Lung (tissue), 12 donors: Measurements from ENCODE around the gene PTPRN2. TPM values are rescaled to one million over a fixed set of nuclear protein-coding genes. Genes with fewer than 3 reads are reported as not detected.

ENCODE experiments used
- ATAC-seq: fragments of 200-7000 bp; cut with Tn5 transposase; one replicate; pipeline ENCODE4 v1.9.1; 2020; ENCODE audit warnings: moderate number of reproducible peaks; ENCODE audit not compliant: insufficient read depth, low FRiP score
- DNase-seq, 3 donors: peaks; one replicate each; pipeline ENCODE4 v3.0.0-alpha.2; 2013 to 2017
- H3K27ac ChIP-seq, 2 donors: one replicate each; pipeline ENCODE4 v1.5.1; 2013; ENCODE audit warnings: mild to moderate bottlenecking in 2 of 2, moderate library complexity in 2 of 2, control low read depth in 1 of 2, inconsistent platforms in 1 of 2, low read depth in 1 of 2, low read length in 1 of 2
- H3K27me3 ChIP-seq, 3 donors: one replicate each; pipeline ENCODE4 v1.5.1; 2013; ENCODE audit warnings: low read length in 2 of 3; ENCODE audit not compliant: control insufficient read depth in 3 of 3, insufficient read depth in 3 of 3
- H3K36me3 ChIP-seq, 4 donors: one replicate each; pipeline ENCODE4 v1.5.1; 2013; ENCODE audit warnings: low read length in 4 of 4, mild to moderate bottlenecking in 1 of 4, moderate library complexity in 1 of 4; ENCODE audit not compliant: control insufficient read depth in 4 of 4, insufficient read depth in 4 of 4
- H3K4me1 ChIP-seq, 5 donors: one replicate each; pipeline ENCODE4 v1.5.1; 2013; ENCODE audit warnings: low read length in 5 of 5, mild to moderate bottlenecking in 2 of 5, moderate library complexity in 1 of 5; ENCODE audit not compliant: control insufficient read depth in 5 of 5, insufficient read depth in 5 of 5
- H3K4me3 ChIP-seq: one replicate; pipeline ENCODE4 v1.5.1; 2013; ENCODE audit warnings: mild to moderate bottlenecking, control low read depth, moderate library complexity
- H3K9ac ChIP-seq, 2 donors: one replicate each; pipeline ENCODE4 v1.5.1; 2013; ENCODE audit warnings: low read length in 2 of 2, control low read depth in 1 of 2; ENCODE audit not compliant: insufficient read depth in 1 of 2
- H3K9me3 ChIP-seq, 4 donors: one replicate each; pipeline ENCODE4 v1.5.1; 2013; ENCODE audit warnings: low read length in 3 of 4, mild to moderate bottlenecking in 1 of 4, moderate library complexity in 1 of 4; ENCODE audit not compliant: control insufficient read depth in 4 of 4, insufficient read depth in 3 of 4
- WGBS, 2 donors: extraction: QIAGEN DNeasy Blood & Tissue Kit; methylation state at CpG; one replicate each; pipeline ENCODE4 v1.1.7; 2013; 5-methylcytosine and 5-hydroxymethylcytosine counted together
- polyA plus RNA-seq, 2 donors: library from polyadenylated mRNA; stranded (reverse); fragments of 200-250 nt; gene quantifications; one replicate each; pipeline ENCODE4 v1.2.1, GENCODE V29; 2013
- total RNA-seq, 2 donors: library from RNA; depleted of rRNA in 1 of 2; stranded (reverse); fragments of >200 nt in 1 of 2; gene quantifications; one replicate each; pipeline ENCODE4 v1.2.1, GENCODE V29; 2014 to 2021
- TF ChIP-seq, protein P1 (sequence below): IDR thresholded peaks from 2 replicates; pipeline ENCODE4 v1.5.1; 2012; ENCODE audit warnings: mild to moderate bottlenecking; ENCODE audit errors: control extremely low read depth, extremely low read depth
- donor health status: control.
- donor health status: control.
- donor health status: Bipolar disorder and iron deficiency.
- donor health status: healthy.
- donor health status: DM: yes; HTN: yes; CAD: no.

PTPRN2 gene
- total and polyA plus RNA-seq, 4 donors: 2.1 to 7.4 (median 4.4) TPM

DNA sequence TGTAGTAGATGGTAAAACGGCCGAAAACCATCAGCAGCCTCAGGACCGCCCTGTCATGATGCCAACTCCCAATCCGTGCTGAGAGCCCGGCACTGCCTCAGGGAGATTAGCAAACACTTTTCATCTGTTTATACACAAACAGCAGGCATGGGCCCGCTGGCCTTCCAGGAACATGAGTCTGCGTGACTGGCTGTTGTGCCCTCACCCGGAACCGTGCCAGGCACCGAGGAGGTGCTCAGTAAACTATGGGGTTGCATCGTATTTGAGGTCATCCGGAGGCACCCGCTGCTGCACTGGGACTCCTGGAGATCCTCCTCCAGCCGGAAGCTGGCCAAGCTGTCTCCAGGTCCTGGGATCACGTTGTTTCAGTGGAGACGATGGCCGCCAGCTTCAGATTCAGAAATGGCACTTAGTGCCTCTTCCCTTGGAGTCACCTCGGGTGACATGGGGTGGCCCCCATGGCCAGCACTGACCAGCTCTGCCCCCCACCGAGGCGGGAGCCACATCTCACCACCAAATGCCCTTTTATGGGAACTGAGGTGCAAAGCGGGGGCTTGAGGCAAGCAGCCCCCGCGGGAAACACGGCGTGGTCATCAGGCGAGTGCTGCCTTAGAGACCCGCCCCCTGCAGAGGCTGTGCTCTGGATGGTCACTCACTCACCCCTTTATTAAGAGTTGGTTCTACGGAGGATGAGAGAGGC lies 585.9 kb downstream of the PTPRN2 start:
- H3K27ac ChIP-seq: no peak overlapping the region
- no peaks in the 10 kb centered on the region for H3K9me3 ChIP-seq
- DNase-seq: no peak
- H3K9ac ChIP-seq: no peak overlapping the region
- no peaks in the 10 kb centered on the region for H3K36me3 ChIP-seq
- TF ChIP-seq, protein P1, sequence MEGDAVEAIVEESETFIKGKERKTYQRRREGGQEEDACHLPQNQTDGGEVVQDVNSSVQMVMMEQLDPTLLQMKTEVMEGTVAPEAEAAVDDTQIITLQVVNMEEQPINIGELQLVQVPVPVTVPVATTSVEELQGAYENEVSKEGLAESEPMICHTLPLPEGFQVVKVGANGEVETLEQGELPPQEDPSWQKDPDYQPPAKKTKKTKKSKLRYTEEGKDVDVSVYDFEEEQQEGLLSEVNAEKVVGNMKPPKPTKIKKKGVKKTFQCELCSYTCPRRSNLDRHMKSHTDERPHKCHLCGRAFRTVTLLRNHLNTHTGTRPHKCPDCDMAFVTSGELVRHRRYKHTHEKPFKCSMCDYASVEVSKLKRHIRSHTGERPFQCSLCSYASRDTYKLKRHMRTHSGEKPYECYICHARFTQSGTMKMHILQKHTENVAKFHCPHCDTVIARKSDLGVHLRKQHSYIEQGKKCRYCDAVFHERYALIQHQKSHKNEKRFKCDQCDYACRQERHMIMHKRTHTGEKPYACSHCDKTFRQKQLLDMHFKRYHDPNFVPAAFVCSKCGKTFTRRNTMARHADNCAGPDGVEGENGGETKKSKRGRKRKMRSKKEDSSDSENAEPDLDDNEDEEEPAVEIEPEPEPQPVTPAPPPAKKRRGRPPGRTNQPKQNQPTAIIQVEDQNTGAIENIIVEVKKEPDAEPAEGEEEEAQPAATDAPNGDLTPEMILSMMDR: no peak
- 84 to 89% methylated on average over 28 of the region's 28 CpGs for WGBS, 2 donors
- H3K4me1 ChIP-seq: no peaks in the 10 kb centered on the region
- no peak overlapping the region for H3K4me3 ChIP-seq
- no peak for ATAC-seq
- H3K27me3 ChIP-seq: no peaks in the 10 kb centered on the region

DNA sequence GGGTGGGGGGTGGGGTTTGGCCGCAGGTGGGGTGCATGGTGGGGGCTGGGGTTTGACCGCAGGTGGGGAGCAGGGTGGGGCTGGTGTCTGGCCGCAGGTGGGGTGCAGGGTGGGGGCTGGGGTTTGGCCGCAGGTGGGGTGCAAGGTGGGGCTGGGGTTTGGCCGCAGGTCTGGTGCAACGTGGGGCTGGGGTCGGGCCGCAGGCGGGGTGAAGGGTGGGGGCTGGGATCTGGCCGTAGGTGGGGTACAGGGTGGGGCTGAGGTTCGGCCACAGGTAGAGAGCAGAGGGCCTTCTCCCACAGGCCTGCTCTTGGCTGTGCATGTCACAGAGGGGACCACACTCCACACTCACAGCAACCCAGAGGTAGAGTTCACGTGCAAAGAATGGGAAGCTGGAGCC lies 586.6 kb downstream of the PTPRN2 start:
- Histone ChIP-seq H3K9ac (no peak overlapping the region), H3K36me3 (no peaks in the 10 kb centered on the region), H3K27ac (no peak overlapping the region), H3K4me1 (no peaks in the 10 kb centered on the region), H3K9me3 (no peaks in the 10 kb centered on the region), H3K4me3 (no peak overlapping the region), H3K27me3 (no peaks in the 10 kb centered on the region)
- DNase-seq (no peak), ATAC-seq (no peak)
- TF ChIP-seq, protein P1: no peak
- WGBS, 2 donors: 84 to 89% methylated on average over 9 to 10 of the region's 12 CpGs

DNA sequence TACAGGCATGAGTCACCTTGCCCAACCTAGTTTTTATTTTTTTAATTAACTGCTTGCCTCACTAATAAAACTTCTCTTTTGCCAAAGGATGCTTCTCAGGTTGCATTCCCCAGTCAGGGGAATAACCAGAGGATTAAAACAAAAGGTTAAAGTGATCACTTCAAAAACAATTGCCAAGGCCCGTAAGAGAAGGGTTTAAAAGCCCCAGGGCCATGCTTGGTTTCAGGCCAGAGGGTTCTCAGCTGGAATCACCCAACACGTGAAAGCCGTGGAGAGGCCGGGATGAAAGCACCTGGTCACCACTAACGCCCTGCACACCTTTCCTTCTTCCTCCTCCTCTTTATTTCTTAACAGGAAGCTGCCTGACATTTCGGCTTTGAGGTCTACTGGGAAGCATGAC lies 587.5 kb downstream of the PTPRN2 start:
- no peaks in the 10 kb centered on the region for H3K4me1 ChIP-seq
- no peak overlapping the region for H3K4me3 ChIP-seq
- no peak overlapping the region for H3K9ac ChIP-seq
- H3K9me3 ChIP-seq: peaks cover 0 to 3% (median 0%) of the 10 kb centered on the region in 4 donors
- TF ChIP-seq, protein P1: no peak
- H3K36me3 ChIP-seq: no peaks in the 10 kb centered on the region
- H3K27ac ChIP-seq: no peak overlapping the region
- no peak for DNase-seq
- no peaks in the 10 kb centered on the region for H3K27me3 ChIP-seq
- ATAC-seq: no peak
- WGBS, 2 donors: 61 to 63% methylated on average over 6 of the region's 6 CpGs
